Fibroblast of pulmonary artery (primary cell): ENCODE measurements around the gene CTNNA2.

Experiments
- DNase-seq: peaks from one replicate; pipeline ENCODE4 v3.0.0-alpha.2; 2010; ENCODE audit warnings: low read depth
- H3K4me3 ChIP-seq: replicated peaks from 2 replicates; pipeline ENCODE4 v1.5.1; 2011; ENCODE audit warnings: low read depth, mild to moderate bottlenecking, control low read depth, low read length, moderate library complexity
- TF ChIP-seq, protein P1 (sequence below): IDR thresholded peaks from 2 replicates; pipeline ENCODE4 v1.5.1; 2011; ENCODE audit warnings: mild to moderate bottlenecking, control low read depth, low read length, inconsistent platforms; ENCODE audit errors: missing control alignments

Gene CTNNA2

DNA sequence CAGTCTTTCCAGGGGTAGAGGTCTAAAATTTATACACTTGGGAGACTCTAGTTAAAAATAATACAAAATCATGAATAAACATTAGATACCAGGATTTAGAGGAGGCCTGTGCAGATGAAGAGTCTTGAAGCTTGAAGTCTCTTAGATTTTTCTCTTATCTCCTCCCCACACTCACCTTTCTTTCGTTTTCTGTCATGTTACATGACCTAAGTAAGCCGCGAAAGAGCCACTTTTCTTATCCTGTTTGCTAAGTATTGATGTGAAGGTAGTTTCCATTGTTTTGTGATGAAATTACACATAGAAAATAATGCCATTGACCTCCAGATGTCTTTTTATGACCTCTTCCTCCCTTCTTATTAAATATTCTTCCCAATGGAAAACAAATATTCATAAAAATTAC lies 423.9 kb downstream of the CTNNA2 start:
- TF ChIP-seq, protein P1, sequence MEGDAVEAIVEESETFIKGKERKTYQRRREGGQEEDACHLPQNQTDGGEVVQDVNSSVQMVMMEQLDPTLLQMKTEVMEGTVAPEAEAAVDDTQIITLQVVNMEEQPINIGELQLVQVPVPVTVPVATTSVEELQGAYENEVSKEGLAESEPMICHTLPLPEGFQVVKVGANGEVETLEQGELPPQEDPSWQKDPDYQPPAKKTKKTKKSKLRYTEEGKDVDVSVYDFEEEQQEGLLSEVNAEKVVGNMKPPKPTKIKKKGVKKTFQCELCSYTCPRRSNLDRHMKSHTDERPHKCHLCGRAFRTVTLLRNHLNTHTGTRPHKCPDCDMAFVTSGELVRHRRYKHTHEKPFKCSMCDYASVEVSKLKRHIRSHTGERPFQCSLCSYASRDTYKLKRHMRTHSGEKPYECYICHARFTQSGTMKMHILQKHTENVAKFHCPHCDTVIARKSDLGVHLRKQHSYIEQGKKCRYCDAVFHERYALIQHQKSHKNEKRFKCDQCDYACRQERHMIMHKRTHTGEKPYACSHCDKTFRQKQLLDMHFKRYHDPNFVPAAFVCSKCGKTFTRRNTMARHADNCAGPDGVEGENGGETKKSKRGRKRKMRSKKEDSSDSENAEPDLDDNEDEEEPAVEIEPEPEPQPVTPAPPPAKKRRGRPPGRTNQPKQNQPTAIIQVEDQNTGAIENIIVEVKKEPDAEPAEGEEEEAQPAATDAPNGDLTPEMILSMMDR = no peak
- DNase-seq = no peak
- no peak overlapping the region for H3K4me3 ChIP-seq

DNA sequence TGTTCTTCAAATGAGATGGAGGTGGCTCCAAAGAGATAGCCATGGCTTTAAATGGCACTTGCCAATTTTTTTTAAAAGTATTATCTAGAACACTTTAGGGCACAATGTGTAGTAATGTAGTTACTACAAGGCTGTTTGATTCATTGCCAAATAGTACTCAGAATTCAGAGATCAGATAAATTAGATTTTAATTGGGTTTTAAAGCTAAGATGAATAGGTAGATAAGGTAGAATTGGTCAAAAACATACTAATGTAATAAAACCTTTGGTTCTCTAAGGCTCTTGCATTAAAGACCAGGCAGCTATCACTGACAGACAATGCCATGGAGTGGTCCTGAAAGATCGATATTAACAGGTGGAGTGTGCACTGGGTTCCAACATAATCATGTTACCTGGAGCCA lies 425.8 kb downstream of the CTNNA2 start:
- TF ChIP-seq, protein P1 = no peak
- H3K4me3 ChIP-seq = no peak overlapping the region
- no peak for DNase-seq

DNA sequence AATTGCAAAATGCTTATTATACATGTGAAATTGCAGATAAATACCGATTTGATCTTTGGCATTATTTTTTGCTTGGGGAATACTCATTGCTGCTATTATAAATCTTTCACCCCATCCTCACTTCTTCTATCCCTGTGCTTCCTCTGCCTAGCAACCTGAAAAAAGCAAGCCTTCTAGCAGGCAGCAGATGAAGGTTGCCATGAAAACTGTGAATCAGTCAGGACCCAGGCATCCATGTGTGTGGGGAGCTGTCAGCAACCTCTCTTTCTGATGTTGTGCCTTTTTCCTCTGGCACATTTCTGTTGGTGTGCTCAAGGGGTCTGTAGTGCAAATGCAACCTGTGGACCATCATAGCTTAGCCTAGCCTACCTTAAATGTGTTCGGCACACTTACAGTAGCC lies 427.5 kb downstream of the CTNNA2 start:
- no peak for DNase-seq
- TF ChIP-seq, protein P1 = no peak

DNA sequence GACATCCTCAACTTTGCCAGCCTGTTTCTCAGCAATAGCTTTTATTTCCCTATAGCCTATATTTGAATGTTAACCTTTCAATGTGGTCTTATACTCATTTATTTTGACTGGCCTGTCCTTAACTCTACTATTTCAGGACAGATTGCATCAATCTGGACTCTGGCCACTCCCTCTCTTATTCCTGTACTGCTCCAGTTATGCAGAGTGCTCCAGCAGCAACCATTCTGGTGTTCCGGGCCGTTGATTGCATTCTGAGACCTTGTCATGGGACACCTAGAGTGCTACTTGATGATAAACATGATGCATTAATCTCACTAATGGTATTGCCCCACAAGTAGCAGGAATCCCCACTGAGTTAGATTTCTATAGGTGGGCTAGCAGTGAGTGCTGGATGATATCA lies 428.3 kb downstream of the CTNNA2 start:
- TF ChIP-seq, protein P1 = no peak
- no peak overlapping the region for H3K4me3 ChIP-seq
- DNase-seq = no peak

More for the DNA sequence above, 427.5 kb downstream of the CTNNA2 start:
- H3K4me3 ChIP-seq = no peak overlapping the region

DNA sequence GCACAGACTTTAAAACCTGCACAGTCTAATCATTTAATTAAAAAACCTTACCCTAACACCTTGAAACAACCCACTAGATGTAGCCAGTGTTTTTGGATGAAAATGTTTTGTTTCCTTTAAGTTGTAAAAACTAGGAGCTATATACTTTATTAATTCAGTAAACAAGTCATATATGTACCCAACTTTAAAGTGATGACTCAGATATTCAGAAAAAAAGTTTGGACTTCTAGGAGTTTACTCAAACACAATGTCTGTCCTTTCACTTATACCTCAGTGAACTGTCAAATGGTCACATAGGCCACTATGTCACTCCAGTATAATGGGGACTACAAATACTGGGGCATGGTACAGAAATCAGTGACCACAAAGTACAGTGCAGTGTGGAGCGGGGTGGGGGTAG lies 431.4 kb downstream of the CTNNA2 start:
- DNase-seq = no peak
- no peak overlapping the region for H3K4me3 ChIP-seq
- TF ChIP-seq, protein P1 = no peak

DNA sequence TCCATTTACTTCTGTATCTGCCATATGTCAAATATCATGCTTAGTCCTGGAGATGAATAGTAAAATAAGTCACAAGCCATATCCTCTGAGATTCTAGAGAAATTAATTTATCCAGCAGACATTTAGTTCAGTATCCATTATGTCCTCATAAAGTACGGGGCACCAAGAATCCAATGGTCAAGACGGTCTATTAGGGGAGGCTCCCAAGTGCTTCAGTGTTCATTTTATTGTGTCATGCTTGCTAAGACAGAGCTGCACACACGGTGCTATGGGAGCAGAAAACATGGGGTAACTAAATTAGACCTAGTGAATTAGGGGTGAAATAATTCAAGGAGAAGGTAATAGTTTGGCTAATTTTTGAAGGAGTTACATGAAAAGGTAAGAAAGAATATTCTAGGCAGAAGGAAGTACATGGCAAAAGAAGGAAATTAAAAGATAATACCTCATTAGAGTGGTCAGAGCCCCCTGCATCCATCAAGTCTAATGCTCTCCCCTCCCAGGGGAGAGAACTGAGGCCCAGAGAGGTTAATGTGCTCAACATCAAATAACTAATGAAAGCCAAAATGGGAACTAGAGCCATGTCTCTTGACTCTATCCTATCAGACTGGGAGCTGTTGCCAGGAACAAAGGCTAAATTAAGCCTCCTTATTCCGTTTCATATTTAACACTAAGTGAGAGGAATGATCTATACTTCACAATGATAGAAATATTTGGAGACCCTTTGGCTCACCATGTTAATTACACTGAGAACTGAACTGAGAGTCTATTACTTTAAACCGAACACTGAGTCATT lies 433.0 kb downstream of the CTNNA2 start:
- TF ChIP-seq, protein P1 = no peak
- DNase-seq = no peak
- no peak overlapping the region for H3K4me3 ChIP-seq

DNA sequence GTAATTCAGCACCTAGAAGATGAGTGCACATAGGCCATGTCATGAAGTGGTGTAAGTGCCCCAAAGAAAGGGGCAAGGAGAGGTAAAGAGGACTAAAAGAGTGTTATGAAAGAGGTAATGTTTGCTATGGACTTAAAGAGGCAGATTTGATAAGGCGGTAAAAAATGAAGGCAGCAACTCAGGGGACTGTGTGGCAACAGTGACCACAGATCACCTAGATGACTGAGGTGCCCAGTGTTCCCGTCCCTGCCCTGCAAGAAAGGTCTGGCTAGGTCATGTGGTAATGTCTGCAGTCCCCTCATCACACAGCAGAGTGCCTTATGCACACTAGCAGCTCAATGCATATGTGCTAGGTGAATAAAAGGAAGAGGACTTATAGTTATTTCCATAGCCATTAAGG lies 434.9 kb downstream of the CTNNA2 start:
- H3K4me3 ChIP-seq = no peak overlapping the region
- TF ChIP-seq, protein P1 = no peak
- DNase-seq = no peak
